Astrocyte of the spinal cord (primary cell): ENCODE results near the gene KNSTRN.

Experiments used
- DNase-seq: peaks from one replicate; pipeline ENCODE4 v3.0.0; 2011; ENCODE audit warnings: low read depth, low spot score
- H3K4me3 ChIP-seq: 2 replicates; pipeline ENCODE4 v1.5.1; 2011; ENCODE audit warnings: low read depth, mild to moderate bottlenecking, low read length, moderate library complexity
- in situ Hi-C: cut with HindIII; loops from 2 replicates; pipeline ENCODE4 v1.10.0; 2017; ENCODE audit warnings: low sequenced_read_pairs
- TF ChIP-seq, protein P1 (sequence below): IDR thresholded peaks from 2 replicates; pipeline ENCODE4 v1.5.1; 2012; ENCODE audit warnings: low read depth, mild to moderate bottlenecking, low read length, inconsistent platforms

The KNSTRN gene

GRCh38 chr15:40336744-40337122, 45.8 kb upstream of the KNSTRN start:
- in situ Hi-C loops: no loop called here
- DNase-seq: no peak
- TF ChIP-seq, protein P1, sequence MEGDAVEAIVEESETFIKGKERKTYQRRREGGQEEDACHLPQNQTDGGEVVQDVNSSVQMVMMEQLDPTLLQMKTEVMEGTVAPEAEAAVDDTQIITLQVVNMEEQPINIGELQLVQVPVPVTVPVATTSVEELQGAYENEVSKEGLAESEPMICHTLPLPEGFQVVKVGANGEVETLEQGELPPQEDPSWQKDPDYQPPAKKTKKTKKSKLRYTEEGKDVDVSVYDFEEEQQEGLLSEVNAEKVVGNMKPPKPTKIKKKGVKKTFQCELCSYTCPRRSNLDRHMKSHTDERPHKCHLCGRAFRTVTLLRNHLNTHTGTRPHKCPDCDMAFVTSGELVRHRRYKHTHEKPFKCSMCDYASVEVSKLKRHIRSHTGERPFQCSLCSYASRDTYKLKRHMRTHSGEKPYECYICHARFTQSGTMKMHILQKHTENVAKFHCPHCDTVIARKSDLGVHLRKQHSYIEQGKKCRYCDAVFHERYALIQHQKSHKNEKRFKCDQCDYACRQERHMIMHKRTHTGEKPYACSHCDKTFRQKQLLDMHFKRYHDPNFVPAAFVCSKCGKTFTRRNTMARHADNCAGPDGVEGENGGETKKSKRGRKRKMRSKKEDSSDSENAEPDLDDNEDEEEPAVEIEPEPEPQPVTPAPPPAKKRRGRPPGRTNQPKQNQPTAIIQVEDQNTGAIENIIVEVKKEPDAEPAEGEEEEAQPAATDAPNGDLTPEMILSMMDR: peak; percentile 12
- no peak overlapping the region for H3K4me3 ChIP-seq

GRCh38 chr15:40337597-40337996, 44.9 kb upstream of the KNSTRN start:
- DNase-seq: no peak
- in situ Hi-C loops: no loop called here
- H3K4me3 ChIP-seq: no peak overlapping the region
- TF ChIP-seq, protein P1: no peak

DNA sequence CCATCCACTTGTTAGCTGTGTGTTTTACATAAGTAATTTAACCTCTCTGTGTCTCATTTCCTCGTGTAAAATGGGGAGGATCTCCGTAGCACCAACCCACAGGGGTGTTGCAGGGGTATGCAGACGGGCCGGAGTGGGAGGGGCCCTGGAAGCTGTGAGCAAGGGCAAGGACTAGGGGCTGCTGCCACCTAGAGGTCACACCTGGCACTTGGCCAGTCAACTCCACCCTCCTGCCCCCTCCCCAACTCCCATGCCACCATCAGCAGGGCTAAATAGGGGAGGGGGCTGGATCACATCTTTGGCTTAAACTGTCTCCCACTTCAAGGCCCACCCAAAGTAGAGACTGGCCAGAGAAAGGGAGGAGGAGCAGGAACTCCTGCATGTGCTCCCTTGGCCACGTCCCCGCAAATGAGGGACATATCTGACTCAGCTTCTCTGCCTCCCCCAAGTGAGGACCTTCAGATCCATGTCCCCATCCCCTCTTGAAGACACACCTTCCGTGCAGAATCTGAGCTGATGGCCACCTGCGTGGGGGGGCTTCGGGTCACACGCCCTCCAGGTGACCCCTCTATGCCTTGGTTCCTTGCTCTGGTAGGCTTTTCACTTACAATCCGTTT, 44.4 kb upstream of the KNSTRN start:
- H3K4me3 ChIP-seq: no peak overlapping the region
- in situ Hi-C loops: no loop called here
- TF ChIP-seq, protein P1: peak; percentile 84
- DNase-seq: peak; percentile 65

GRCh38 chr15:40338921-40339620, 43.5 kb upstream of the KNSTRN start:
- in situ Hi-C loops: no loop called here
- DNase-seq: peak; percentile 87
- H3K4me3 ChIP-seq: peak overlapping the region; percentile 49
- TF ChIP-seq, protein P1: no peak

DNA sequence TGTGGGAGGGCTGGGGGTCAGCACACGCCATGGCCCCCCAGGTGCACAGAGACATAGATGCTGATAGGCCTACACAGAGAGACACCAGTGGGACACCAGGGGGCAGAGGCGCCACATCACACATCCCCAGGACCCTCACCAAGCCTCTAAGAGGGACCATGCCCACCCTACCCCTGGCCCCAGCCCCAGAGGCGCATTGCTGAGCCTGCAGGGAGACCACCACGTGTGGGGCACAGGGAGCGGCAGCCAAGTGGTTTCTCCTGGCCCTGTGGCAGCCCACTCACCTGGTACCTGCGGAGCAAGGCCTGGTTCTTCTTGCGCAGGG, 42.9 kb upstream of the KNSTRN start:
- DNase-seq: no peak
- peak overlapping the region; percentile 49 for H3K4me3 ChIP-seq
- in situ Hi-C loops: no loop called here
- TF ChIP-seq, protein P1: peak; percentile 30

DNA sequence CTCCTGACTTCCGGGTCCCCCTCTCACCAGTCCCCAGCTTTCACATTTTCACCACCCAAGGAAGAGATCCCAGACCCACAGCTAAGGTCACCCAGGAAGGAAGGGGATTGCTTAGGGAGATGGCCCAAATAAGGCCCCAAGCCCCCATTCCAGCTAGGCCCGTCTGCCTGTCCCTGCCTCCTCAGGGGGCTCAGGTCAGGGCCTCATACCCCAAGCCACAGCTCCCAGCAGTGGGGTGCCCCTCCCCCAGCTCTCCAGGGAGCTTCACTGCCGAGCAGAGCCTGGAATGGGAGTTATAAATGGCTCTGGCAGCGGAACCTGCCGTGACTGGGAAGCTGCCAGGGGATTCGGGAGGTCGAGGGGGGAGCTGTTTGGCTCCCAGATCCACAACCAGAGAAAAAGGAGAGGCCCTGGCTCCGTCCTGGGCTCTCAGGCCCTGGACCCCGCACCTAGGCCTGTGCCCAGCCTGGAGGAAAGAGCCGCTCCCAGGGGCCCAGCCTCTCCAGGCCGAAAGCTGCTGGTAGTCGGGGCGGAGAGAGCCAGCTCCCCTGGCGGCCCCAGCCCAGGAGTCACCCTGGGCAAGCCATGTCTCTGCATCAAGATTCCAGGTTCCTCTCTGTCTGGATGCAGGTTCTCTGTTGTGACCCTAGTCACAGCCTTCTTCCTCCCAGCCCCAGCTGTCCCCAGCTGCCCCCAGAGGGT, 42.3 kb upstream of the KNSTRN start:
- TF ChIP-seq, protein P1: no peak
- DNase-seq: peak; percentile 71
- H3K4me3 ChIP-seq: peak overlapping the region; percentile 49
- in situ Hi-C loops: no loop called here
